ENCODE measurements around the gene GNG7. TPM values are rescaled to one million over a fixed set of nuclear protein-coding genes. Genes with fewer than 3 reads are reported as not detected.

Gene GNG7
- total and polyA plus RNA-seq, 2 donors (not counting 3 experiments of a cell fraction or from before 2014, with no cell fraction given): 0.29 to 0.84 TPM

GRCh38 chr19:2578391-2578890 lies 124.1 kb downstream of the GNG7 start:
- TF ChIP-seq EZH2 (IDR thresholded peaks at IDR 0.05; ENCODE audit: borderline replicate concordance, low read depth, low read length, severe bottlenecking) (no peak), POLR2AphosphoS5 (IDR thresholded peaks at IDR 0.05; ENCODE audit: insufficient read depth, low read depth, low read length) (no peak), JUN (IDR thresholded peaks at IDR 0.05; ENCODE audit: borderline replicate concordance, insufficient read depth, insufficient read length, low read depth) (no peak), POLR2A (IDR thresholded peaks at IDR 0.05; ENCODE audit: low read depth, low read length) (no peak), MAX (IDR thresholded peaks at IDR 0.05; ENCODE audit: insufficient read depth, insufficient read length) (no peak), GATA2 (IDR thresholded peaks at IDR 0.05; ENCODE audit: insufficient read depth, insufficient read length, low read depth, low read length) (no peak), FOS (IDR thresholded peaks at IDR 0.05; ENCODE audit: borderline replicate concordance, insufficient read depth, low read length) (no peak), MYC (IDR thresholded peaks at IDR 0.05; ENCODE audit: low read depth, low read length) (no peak), CTCF (IDR thresholded peaks at IDR 0.05; ENCODE audit: extremely low read depth in 1 of 2, insufficient read depth in 1 of 2, low read depth in 1 of 2, low read length in 2 of 2) (no peak)
- BruUV-seq (replicated peaks): no TSS peak
- Histone ChIP-seq H3K27me3 (ENCODE audit: control insufficient read depth in 2 of 2, insufficient read depth in 2 of 2, low read length in 2 of 2) (no peaks in the 10 kb centered on the region), H3K4me3 (replicated peaks in 1 of 3; ENCODE audit: insufficient read depth in 1 of 3, low read depth in 1 of 3, low read length in 3 of 3) (peak overlapping the region in 1 of 3 experiments; percentile 46), H4K20me1 (replicated peaks; ENCODE audit: control insufficient read depth, extremely low read depth, insufficient read depth, low read length) (no peaks in the 10 kb centered on the region), H3K79me2 (ENCODE audit: control insufficient read depth, insufficient read depth, low read length) (no peaks in the 10 kb centered on the region), H3K36me3 (ENCODE audit: control insufficient read depth in 2 of 2, extremely low read depth in 1 of 2, insufficient read depth in 2 of 2, low read length in 2 of 2) (no peaks in the 10 kb centered on the region), H3K4me1 (ENCODE audit: control insufficient read depth, extremely low read depth, insufficient read depth, low read length) (peaks cover 22% of the 10 kb centered on the region), H2AFZ (ENCODE audit: low read depth, low read length) (peak overlapping the region; percentile 68), H3K9me3 (replicated peaks; ENCODE audit: control insufficient read depth, insufficient read depth, low read length) (no peaks in the 10 kb centered on the region), H3K27ac (ENCODE audit: insufficient read depth, low read depth, low read length) (peak overlapping the region; percentile 93), H3K9ac (replicated peaks; ENCODE audit: extremely low read depth, insufficient read depth, low read length) (peak overlapping the region; percentile 68), H3K4me2 (ENCODE audit: insufficient read depth, low read length) (peak overlapping the region; percentile 61), H3K9me1 (replicated peaks; ENCODE audit: control insufficient read depth, extremely low read depth, insufficient read depth, low read length) (no peaks in the 10 kb centered on the region)
- peak; percentile 76 for DNase-seq (ENCODE audit: low read depth, low spot score)
- POLR2A ChIA-PET: interaction anchor here (1.2 to 4.5 kb wide), 6 partner anchors 24 to 102 kb away, joined by 3 to 165 read pairs (median 6); partner anchors contain the start of gene GADD45B
- no peak for FAIRE-seq
- dilution Hi-C loops (cut with MboI; ENCODE audit: extremely low pct_ligation_motif_present, low sequenced_read_pairs): no loop called here
- intact Hi-C loops (cut with micrococcal nuclease): loop anchor here (1.0 kb wide), 1 partner anchor 45 kb away; no protein-coding TSS in a partner anchor
- CTCF ChIA-PET: interaction anchor here (0.6 to 5.7 kb wide), 25 partner anchors 9 to 151 kb away, joined by 3 to 103 read pairs (median 9); partner anchors contain the start of genes GADD45B, LMNB2 and TIMM13

Data from endothelial cell of umbilical vein (primary cell).